ENCODE results near the gene ST3GAL4. TPM values are rescaled to one million over a fixed set of nuclear protein-coding genes. Genes with fewer than 3 reads are reported as not detected.

Gene ST3GAL4
- total RNA-seq, 1 donor from 2014 or later: 39.2 TPM

GRCh38 chr11:126415669-126416420 lies 60.4 kb downstream of the ST3GAL4 start:
- no peaks in the 10 kb centered on the region for H3K9me3 ChIP-seq
- ATAC-seq (peak; percentile 7), DNase-seq (peak; percentile 74)
- H3K27me3 ChIP-seq: no peaks in the 10 kb centered on the region
- no peak for TF ChIP-seq CTCF (IDR thresholded peaks at IDR 0.05)
- H3K27ac ChIP-seq: peak overlapping the region; percentile 81
- peak overlapping the region; percentile 49 for H3K4me3 ChIP-seq
- H3K4me1 ChIP-seq: peaks cover 52% of the 10 kb centered on the region
- intact Hi-C loops (cut with DNase I): no loop called here
- no peaks in the 10 kb centered on the region for H3K36me3 ChIP-seq

- intact Hi-C loops (cut with DNase I): no loop called here
- ATAC-seq (peak; percentile 94), DNase-seq (peak; percentile 94)
- Histone ChIP-seq H3K4me1 (peaks cover 52% of the 10 kb centered on the region), H3K9me3 (no peaks in the 10 kb centered on the region), H3K27me3 (no peaks in the 10 kb centered on the region), H3K36me3 (no peaks in the 10 kb centered on the region), H3K27ac (peak overlapping the region; percentile 81), H3K4me3 (peak overlapping the region; percentile 49)
- TF ChIP-seq CTCF (IDR thresholded peaks at IDR 0.05): no peak
Observed at GRCh38 chr11:126416542-126417090, 61.1 kb downstream of the ST3GAL4 start.

GRCh38 chr11:126417091-126417862 lies 61.8 kb downstream of the ST3GAL4 start:
- H3K4me3 ChIP-seq: peak overlapping the region; percentile 49
- ATAC-seq (no peak), DNase-seq (no peak)
- intact Hi-C loops (cut with DNase I): no loop called here
- peak overlapping the region; percentile 81 for H3K27ac ChIP-seq
- no peaks in the 10 kb centered on the region for H3K9me3 ChIP-seq
- no peaks in the 10 kb centered on the region for H3K27me3 ChIP-seq
- H3K4me1 ChIP-seq: peaks cover 50% of the 10 kb centered on the region
- H3K36me3 ChIP-seq: no peaks in the 10 kb centered on the region
- TF ChIP-seq CTCF (IDR thresholded peaks at IDR 0.05): no peak

GRCh38 chr11:126418887-126419286 lies 63.4 kb downstream of the ST3GAL4 start:
- Histone ChIP-seq H3K36me3 (no peaks in the 10 kb centered on the region), H3K4me3 (no peak overlapping the region), H3K4me1 (peaks cover 49% of the 10 kb centered on the region), H3K9me3 (no peaks in the 10 kb centered on the region), H3K27ac (peak overlapping the region; percentile 51), H3K27me3 (no peaks in the 10 kb centered on the region)
- no peak for DNase-seq
- TF ChIP-seq CTCF (IDR thresholded peaks at IDR 0.05): no peak
- no peak for ATAC-seq
- intact Hi-C loops (cut with DNase I): no loop called here

- Histone ChIP-seq H3K4me3 (no peak overlapping the region), H3K27ac (peak overlapping the region; percentile 82), H3K27me3 (no peaks in the 10 kb centered on the region), H3K9me3 (no peaks in the 10 kb centered on the region), H3K4me1 (peaks cover 37% of the 10 kb centered on the region), H3K36me3 (no peaks in the 10 kb centered on the region)
- intact Hi-C loops (cut with DNase I): no loop called here
- no peak for TF ChIP-seq CTCF (IDR thresholded peaks at IDR 0.05)
- ATAC-seq: no peak
- no peak for DNase-seq
Observed at GRCh38 chr11:126419801-126420697, 64.6 kb downstream of the ST3GAL4 start.

All from upper lobe of right lung (tissue), 1 donor.